ENCODE data around the gene FLII. TPM values are rescaled to one million over a fixed set of nuclear protein-coding genes. Genes with fewer than 3 reads are reported as not detected.

FLII gene
- total RNA-seq, 1 donor from 2014 or later: 102 TPM

DNA sequence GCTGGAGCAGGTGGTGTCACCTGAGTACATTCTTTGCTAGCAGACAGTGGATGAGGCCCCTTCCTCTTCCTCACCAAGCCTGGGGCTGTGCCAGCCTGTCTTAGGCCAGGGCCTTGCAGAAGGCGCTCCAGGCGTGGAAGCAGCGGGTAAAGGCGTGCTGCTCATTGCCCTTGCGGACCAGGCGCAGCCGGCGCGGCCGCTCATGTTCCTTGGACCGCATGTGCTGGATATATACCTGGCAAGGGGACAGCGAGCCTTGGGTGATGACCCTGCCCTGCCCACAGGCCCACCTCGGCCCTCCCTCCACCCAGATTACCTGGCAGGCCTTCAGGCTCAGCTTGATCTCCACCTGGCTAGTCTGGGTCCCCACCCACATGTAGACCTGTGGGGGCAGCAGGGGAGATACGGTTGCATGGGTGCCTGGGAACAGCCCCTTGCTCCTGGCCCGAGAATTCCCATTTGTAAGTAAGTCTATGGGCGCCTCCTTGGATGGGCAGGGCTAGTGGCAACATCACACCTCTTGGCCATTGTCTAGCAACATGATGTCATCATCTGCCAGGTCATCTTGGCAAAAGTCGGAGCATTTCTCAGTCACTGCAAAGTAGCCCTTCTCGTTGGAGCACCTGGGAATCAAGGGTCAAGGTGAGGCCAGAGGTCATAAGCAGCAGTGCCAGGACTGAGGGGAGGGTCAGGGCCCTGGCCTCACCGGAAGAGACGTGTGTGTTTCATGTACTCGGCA, 13.3 kb downstream of the FLII start:
- DNase-seq (ENCODE audit: low spot score) (no peak), ATAC-seq (no peak)

DNA sequence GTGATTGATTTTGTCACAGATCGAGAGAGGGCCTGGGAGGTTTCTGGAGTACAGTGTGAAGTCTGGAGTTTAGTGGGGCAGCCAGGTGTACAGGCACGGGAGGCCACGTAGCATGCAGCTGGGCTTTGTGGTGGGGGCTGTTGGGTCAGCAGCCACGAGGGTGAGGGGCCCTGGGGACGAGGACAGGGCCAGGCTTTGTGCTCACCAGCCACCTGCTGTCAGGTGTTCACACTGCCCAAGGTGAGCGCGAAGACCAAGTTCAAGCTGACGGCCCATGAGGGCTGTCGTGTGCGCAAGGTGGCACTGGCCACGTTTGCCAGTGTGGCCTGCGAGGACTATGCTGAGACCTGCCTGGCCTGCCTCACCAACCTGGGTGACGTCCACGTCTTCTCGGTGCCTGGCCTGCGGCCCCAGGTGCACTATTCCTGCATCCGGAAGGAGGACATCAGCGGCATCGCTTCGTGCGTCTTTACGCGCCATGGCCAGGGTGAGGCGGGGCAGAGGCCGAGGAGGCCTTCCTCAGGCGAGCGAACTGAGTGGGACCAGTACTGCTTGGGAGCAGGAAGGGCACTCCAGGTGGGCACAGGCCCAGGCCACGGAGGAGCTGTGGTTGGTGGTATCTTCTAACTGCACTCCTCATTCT, 17.2 kb downstream of the FLII start:
- ATAC-seq: no peak
- no peak for DNase-seq (ENCODE audit: low spot score)

DNA sequence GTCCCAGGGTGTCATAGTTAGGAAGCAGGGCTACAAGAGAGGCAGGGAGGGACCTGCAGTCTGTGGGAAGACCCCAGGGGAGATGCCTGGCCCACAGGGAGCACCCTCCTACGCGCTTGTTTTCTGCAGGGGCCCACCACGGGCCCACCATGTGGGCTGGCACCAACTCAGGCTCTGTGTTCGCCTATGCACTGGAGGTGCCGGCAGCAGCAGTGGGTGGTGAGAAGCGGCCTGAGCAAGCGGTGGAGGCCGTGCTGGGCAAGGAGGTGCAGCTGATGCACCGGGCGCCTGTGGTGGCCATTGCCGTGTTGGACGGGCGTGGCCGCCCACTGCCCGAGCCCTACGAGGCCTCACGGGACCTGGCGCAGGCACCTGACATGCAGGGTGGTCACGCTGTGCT, 18.1 kb downstream of the FLII start:
- no peak for DNase-seq (ENCODE audit: low spot score)
- ATAC-seq: no peak

DNA sequence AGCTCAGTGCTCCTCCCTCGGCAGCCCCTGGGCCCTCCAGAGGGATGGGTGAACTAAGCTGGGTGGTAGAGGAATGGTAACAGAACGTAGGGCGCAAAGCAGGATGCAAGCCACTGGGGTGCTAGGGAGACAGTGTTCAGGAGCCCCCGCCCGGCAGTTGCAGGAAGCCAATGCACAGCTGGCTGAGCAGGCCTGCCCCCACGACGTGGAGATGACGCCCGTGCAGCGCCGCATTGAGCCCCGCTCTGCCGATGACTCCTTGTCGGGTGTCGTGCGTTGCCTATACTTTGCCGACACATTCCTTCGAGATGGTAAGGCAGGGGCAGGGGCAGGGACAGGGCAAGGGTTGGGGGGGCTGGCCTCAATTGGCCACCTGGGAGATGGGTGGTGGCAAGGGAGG, 20.2 kb downstream of the FLII start:
- no peak for DNase-seq (ENCODE audit: low spot score)
- ATAC-seq: no peak

DNA sequence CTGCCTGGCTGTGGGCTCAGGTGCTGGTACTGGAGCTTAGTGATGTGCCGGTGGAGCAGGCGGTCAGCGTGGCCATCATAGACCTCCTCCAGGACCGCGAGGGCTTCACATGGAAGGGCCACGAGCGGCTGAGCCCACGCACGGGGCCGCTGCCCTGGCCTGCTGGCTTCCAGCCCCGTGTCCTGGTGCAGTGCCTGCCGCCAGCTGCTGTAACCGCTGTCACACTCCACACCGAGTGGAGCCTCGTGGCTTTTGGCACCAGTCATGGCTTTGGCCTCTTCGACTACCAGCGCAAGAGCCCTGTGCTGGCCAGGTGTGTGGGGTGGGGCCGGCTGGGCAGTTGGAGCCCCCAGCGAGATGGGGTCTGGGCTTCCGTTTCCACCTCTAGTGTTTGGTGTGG, 21.1 kb downstream of the FLII start:
- no peak for DNase-seq (ENCODE audit: low spot score)
- ATAC-seq: no peak

DNA sequence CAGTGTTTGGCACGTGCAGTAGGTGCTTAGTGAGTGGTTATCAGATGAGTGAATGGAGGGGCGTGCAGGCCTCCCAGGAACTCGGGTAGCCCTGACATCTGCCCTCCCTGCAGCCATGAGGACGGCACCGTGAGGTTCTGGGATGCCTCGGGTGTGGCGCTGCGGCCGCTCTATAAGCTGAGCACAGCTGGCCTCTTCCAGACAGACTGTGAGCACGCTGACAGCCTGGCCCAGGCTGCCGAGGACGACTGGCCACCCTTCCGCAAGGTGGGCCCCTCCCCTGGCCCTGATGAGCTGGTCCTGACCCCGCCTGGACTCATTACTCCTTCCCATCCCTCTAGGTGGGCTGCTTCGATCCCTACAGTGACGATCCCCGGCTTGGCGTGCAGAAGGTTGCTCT, 22.0 kb downstream of the FLII start:
- ATAC-seq (no peak), DNase-seq (ENCODE audit: low spot score) (no peak)

DNA sequence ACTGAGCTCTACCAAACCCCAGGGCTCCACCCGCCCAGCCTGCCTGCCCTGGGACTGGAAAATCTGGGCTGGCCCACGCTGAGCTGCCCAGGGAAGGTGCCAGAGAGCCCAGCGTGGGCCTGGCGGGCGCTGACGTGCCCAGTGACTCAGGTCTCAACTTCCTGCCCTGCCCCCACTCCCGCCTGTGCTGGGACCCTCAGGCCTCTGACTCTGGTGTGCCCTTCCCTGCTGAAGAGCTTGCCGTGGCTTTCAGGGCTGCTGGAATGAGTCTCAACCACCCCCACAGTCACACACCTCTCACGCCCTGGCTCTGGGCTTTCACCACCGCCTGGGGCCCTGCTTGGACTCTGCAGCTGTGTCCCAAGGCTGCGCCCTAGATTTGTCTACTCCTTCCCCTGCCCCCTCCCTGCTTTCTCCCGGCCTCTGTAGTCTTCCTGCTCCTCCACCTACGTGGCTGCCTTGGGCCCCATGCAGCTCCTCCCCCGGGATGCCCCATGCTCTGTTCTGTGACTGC, 22.7 kb downstream of the FLII start:
- DNase-seq (ENCODE audit: low spot score) (no peak), ATAC-seq (no peak)

DNA sequence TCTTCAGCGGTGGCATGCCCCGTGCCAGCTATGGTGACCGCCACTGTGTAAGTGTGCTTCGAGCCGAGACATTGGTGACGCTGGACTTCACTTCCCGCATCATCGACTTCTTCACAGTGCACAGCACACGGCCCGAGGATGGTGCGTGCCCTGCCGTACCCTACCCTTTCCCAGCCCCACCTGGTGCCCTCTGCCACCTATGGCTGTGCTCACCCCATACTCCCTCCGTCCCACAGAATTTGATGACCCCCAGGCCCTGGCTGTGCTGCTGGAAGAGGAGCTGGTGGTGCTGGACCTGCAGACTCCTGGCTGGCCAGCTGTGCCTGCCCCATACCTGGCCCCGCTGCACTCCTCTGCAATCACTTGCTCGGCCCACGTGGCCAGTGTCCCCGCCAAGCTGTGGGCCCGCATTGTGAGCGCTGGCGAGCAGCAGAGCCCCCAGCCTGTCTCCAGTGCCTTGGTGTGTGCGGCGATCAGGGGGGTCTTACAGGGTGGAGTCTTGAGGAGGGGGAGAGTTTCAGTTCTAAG, 23.6 kb downstream of the FLII start:
- DNase-seq (ENCODE audit: low spot score): no peak

DNA sequence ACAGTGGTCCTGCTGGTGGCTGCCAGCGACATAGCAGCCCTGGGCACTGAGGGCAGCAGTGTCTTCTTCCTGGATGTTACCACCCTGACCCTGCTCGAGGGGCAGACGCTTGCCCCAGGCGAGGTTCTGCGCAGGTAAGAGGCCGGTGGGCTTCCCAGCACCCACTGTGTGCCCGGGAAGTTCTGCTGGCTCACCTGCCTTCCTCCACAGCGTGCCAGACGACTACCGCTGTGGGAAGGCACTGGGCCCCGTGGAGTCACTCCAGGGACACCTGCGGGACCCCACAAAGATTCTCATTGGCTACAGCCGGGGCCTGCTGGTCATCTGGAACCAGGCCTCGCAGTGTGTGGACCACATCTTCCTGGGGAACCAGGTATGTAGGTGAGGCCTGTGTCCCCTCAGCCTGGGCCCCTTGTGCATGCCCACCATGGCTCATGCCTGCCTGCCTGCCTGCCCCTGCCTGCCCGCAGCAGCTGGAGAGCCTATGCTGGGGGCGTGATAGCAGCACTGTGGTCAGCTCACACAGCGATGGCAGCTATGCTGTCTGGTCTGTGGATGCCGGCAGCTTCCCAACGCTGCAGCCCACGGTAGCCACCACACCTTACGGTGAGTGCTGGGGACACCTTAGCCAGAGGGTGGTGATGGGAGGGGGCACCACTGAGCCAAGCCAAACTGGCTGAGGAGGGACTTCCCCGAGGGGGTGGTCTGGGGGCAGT, 24.6 kb downstream of the FLII start:
- no peak for DNase-seq (ENCODE audit: low spot score)
- ATAC-seq: no peak

More for the DNA sequence above, 23.6 kb downstream of the FLII start:
- no peak for ATAC-seq

DNA sequence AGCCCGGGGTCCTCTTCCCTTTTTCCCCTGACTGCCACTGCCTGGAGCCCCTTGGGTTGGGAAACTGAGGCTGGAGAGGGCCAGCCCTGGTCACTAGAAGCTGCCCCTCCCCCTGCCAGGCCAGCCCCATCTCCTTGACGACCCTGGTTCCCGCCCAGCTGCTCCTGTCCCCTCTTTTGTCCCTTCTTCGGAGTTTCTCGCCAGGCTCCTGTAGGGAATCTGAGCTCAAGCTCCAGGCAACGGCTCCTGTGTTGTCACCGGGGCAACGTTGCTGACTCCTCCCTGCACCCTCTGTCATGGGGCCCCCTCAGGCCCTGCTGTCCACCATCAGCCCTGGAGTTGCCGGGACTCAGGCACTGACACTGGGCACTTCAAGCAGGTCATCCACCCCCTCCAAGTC, 27.4 kb downstream of the FLII start:
- ATAC-seq (no peak), DNase-seq (ENCODE audit: low spot score) (no peak)

DNA sequence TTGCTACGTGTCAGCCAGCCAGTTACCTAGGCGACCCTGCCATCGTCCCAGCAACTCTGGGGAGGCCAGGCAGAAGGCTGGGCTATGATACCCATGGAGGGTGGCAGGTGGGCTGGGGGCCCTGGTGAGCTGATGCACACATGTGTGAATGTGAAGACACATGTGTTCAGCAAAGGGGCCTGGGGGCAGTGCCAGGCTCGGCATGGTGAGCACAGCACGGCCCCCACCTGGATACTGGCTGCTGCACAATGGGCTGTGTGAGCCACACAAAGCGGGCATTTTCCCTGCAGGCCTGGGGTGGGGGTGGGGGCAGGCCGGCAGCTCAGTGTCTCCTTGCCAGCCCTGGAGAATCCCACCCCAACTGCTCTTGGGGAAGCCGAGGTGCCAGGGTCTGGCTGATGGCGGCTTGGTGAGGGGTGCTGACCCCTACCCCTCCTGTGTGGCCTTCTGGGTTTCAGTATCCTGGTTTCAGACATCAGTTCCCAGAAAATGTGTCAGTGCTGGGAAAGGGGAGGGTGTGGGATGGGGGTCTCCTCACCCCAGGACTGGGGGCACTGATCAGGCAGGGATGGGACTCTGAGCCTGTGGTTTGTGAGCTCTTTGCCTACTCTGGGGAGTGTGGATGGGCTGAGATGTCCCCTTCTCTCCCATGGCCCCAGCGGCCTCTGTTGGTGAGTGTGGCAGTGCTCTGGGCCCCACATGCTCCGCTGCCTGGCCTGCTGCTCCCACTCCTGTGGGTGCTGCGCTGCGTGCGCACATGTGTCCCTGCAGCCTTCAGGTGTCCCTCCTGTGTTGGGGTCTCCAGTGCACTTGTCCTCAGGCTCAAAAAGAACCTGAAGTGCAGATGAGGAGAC, 28.0 kb downstream of the FLII start:
- DNase-seq (ENCODE audit: low spot score) (no peak), ATAC-seq (no peak)

DNA sequence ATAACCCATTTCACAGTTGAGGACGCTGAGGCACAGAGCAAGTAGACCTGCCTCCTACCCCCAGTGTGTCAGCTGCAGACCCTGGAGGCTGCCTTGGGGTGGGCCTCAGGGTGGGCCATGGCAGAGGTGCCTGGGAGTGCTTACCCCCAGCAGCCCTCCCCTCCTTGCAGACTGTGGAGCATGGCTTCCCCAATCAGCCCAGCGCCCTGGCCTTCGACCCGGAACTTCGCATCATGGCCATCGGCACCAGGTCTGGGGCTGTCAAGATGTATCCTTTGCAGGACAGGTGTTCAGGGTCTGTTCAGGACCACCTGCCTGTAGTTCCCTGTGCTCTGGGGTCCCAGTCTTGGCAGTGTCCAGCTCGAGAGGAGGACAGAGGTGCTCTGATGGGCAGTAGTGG, 28.8 kb downstream of the FLII start:
- DNase-seq (ENCODE audit: low spot score) (no peak), ATAC-seq (no peak)

DNA sequence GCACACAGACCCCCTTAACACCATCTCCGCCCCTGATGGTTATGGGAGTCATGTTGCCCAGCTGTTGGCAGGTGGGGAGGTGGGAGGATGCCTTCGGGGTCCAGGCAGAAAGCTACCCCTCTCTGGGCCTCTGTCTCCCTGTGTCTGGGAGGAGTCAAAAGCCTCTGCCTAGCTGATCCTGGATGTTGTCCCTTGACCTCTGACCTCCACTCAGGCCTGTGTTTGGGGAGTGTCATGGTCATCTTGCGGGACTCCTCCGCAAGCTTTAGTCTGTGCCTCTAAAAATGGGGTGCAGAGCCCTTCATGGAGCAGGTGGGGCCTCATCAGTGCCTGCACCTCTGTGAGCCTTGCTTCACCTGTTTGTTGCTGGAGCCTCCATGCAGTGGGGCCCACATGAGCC, 29.3 kb downstream of the FLII start:
- DNase-seq (ENCODE audit: low spot score): no peak
- no peak for ATAC-seq

DNA sequence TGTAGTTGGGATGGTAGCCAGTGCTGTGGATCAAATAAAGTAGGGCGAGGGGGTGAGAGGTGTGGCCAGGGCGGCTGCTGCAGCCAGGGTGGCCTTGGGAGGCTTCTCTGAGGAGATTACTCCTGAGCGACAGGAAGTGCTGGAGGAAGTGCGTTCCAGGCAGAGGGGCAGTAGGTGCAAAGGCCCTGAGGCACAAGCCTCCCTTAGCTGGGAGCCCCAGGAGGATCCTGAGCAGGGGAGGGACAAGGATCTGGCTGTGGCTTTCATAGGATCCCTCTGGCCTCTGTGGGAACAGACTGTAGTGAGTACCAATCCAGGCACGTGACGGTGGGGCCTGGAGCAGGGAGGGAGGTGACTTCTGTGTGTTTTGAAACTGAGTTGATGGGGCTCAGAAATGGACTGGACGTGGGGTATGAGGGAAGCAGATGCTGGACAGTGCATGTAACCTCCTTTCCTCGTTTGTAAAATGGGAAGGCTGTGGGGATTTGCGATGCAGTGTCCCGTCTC, 30.3 kb downstream of the FLII start:
- DNase-seq (ENCODE audit: low spot score) (no peak), ATAC-seq (no peak)

DNA sequence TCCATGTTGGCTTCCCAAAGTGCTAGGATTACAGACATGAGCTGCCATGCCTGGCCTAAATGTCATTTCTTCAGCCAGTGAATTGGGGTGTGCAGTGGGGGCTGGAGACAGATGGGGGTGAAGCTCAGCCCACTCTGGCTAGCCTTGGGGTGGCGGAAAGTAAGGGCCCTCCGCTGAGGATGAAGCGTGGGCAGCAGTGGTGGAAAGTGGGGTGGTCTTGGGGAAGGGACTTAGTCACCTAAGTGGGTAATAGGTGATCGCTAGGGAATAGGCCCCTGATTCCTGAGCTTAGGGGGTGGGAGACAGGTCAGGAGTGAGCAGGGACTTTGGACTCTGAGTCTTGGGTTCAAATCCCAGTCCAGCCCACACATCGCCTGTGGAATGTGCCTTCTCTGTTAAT, 30.9 kb downstream of the FLII start:
- ATAC-seq (no peak), DNase-seq (ENCODE audit: low spot score) (no peak)

DNA sequence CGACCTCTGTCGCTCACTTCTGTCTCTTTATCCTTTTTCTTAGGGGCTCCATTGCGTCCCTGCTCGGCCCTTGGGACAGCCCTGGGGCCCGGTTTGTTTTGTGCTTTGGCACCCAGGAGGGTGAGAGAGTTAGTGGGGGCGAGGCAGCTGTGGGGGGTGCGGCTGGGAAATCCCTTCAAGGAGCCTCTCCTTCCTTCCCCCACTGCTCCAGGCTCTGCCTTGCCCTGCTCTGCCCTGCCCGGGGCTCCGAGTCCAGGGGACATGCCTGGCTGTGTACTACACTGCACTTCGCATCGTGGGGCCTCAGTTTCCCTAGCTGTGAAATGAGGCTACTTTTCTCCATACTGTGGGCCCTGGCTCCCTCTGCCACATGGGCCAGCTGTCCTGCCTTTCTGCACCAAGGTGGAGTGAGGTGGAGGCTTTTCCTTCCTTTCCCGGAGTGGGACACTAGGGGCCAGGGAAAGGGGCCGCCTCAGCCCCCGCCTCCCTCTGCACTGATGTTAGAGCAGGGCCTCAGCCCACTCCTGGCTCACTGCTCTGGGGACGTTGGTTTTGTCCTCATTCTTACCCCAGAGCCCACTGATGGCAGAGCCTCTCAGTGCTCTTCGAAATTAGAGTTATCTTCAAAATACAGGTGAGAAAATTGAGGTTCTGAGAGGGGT, 32.1 kb downstream of the FLII start:
- no peak for ATAC-seq
- no peak for DNase-seq (ENCODE audit: low spot score)

DNA sequence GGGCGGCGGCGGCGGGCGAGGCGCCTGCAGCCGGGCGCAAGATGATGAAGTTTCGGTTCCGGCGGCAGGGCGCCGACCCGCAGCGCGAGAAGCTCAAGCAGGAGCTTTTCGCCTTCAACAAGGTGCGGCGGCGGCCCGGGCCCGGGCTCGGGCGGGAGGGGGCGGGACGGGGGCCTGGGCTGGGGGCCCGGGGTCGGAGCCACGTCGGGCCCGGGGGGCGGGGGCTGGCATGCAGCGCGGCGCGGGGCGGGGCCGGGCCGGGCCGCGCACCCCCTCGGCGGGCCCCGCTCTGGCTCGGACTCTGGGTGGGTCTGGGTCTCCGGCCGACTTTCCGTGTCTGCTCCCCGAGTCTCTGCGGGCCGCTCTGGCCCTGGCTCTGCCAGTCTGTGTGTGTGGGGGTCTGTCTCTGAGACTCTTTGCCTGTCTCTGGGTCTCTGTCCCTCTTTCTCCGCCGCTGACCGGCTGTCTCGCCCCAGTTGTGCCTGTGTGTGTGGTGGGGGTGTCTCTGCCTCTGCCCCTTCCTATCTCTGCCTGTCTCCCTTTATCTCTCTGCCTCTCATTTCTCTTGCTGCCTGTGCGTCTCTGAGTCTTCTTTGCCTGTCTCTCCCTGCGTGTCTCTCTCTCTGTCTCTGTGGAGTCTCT, 32.8 kb downstream of the FLII start:
- ATAC-seq: no peak
- DNase-seq (ENCODE audit: low spot score): no peak

DNA sequence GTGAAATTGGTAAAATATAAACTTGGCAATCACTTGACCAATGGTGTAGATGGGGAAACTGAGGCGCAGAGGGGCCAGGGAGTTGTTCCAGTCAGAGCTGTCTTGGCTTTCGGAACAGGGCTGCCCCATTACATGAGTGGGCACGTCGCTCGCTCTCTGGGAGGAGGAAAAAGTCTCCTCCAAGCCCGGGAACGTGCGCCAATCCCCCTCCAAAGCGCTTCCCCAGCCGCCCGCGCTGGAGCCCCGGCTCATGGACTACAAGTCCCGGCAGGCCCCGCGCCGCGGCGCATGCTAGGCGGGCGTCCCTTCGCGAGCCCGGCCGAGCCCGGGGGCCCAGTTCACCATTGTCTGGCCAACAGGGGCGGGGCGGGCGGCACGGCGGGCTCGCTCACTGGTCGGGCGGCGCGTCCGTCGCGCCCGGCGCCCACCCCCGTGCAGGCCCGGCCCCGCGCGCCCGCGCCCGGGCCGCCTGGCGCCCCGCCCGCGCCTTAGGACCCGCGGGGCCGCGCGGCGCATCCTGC, 33.4 kb downstream of the FLII start, which contains the start of gene LLGL1:
LLGL1 (plus strand) TSS at position 515 of the 521 bp plus-strand sequence. CDS start 48 bp downstream, outside the sequence.
- DNase-seq (ENCODE audit: low spot score): peak; percentile 96
- peak; percentile 98 for ATAC-seq

All from left lobe of liver (tissue), 2 donors.